SKM-1 treated with dmso at 0.1 percent for 144 hours (cell line): Measurements from ENCODE around the gene SERGEF.
A peak's percentile ranks its signal among the peaks of the same experiment; 100 is the strongest.

Source experiments
- DNase-seq: peaks from one replicate; lab custom pipeline; 2025; ENCODE audit not compliant: unreplicated experiment; lab: John Stamatoyannopoulos, UW

The SERGEF gene

GRCh38 chr11:18012906-18013781 is at the start of gene SERGEF:
Gene SERGEF, minus strand, starts transcription at chr11:18013047. Its CDS starts 37 bp downstream, at chr11:18013010.
- peak; percentile 93 for DNase-seq

GRCh38 chr11:18061351-18061750 is 48.5 kb upstream of the SERGEF start:
- DNase-seq = no peak

- no peak for DNase-seq
Measured at GRCh38 chr11:18056561-18057181, 43.8 kb upstream of the SERGEF start.

- DNase-seq = no peak
Measured at GRCh38 chr11:18054511-18055103, 41.8 kb upstream of the SERGEF start.

- DNase-seq = peak; percentile 47
Measured at GRCh38 chr11:18050848-18051247, 38.0 kb upstream of the SERGEF start.

GRCh38 chr11:18046116-18046777 is 33.4 kb upstream of the SERGEF start, which contains the start of gene TPH1:
Gene TPH1, minus strand, starts transcription at chr11:18046269. Its CDS starts 5,507 bp downstream, at chr11:18040762.
- no peak for DNase-seq

- DNase-seq = no peak
Measured at GRCh38 chr11:18036456-18036855, 23.6 kb upstream of the SERGEF start.

GRCh38 chr11:18027475-18027874 is 14.6 kb upstream of the SERGEF start:
- no peak for DNase-seq

GRCh38 chr11:18022419-18022818 is 9.6 kb upstream of the SERGEF start:
- DNase-seq = no peak

GRCh38 chr11:18019650-18020049 is 6.8 kb upstream of the SERGEF start:
- no peak for DNase-seq

- no peak for DNase-seq
Measured at GRCh38 chr11:18016789-18017188, 3.9 kb upstream of the SERGEF start.

- no peak for DNase-seq
Measured at GRCh38 chr11:18014876-18015275, 2.0 kb upstream of the SERGEF start.

GRCh38 chr11:18013790-18014507 is 1.1 kb upstream of the SERGEF start:
- DNase-seq = no peak

GRCh38 chr11:18012122-18012905 is 533 bp downstream of the SERGEF start:
- no peak for DNase-seq

- no peak for DNase-seq
Measured at GRCh38 chr11:18011633-18012032, 1.2 kb downstream of the SERGEF start.

- DNase-seq = no peak
Measured at GRCh38 chr11:18010977-18011586, 1.8 kb downstream of the SERGEF start.

- no peak for DNase-seq
Measured at GRCh38 chr11:18010121-18010670, 2.7 kb downstream of the SERGEF start.

- peak; percentile 30 for DNase-seq
Measured at GRCh38 chr11:18005376-18006129, 7.3 kb downstream of the SERGEF start.
